Spleen (tissue), 11 donors: ENCODE results near the gene MRGPRX2. TPM values are rescaled to one million over a fixed set of nuclear protein-coding genes. Genes with fewer than 3 reads are reported as not detected.

ENCODE experiments used
- DNase-seq: peaks from one replicate; pipeline ENCODE4 v3.0.0-alpha.2; 2020
- H3K27ac ChIP-seq, 8 donors: fragments of 200-600 bp; sonication (generic) in 7 of 8; 1 replicate in 4 of 8; 2 replicates in 4 of 8; pipeline versions ENCODE4 v1.5.0 to v1.8.0; 2016 to 2021; ENCODE audit warnings: inconsistent platforms in 4 of 8, mild to moderate bottlenecking in 4 of 8, moderate library complexity in 1 of 8
- H3K27me3 ChIP-seq, 7 donors: fragments of 200-600 bp; sonication (generic) in 6 of 7; replicated peaks in 1 of 7; 1 replicate in 4 of 7; 2 replicates in 3 of 7; pipeline versions ENCODE4 v1.5.0 to v1.8.0; 2016 to 2021; ENCODE audit warnings: inconsistent platforms in 3 of 7, mild to moderate bottlenecking in 1 of 7
- H3K36me3 ChIP-seq, 6 donors: fragments of 200-600 bp; sonication (generic) in 5 of 6; 1 replicate in 4 of 6; 2 replicates in 2 of 6; pipeline versions ENCODE4 v1.5.0 to v1.8.0; 2016 to 2021; ENCODE audit warnings: inconsistent platforms in 2 of 6
- H3K4me1 ChIP-seq, 6 donors: fragments of 200-600 bp; sonication (generic) in 5 of 6; 1 replicate in 3 of 6; 2 replicates in 3 of 6; pipeline versions ENCODE4 v1.5.0 to v1.8.0; 2016 to 2021; ENCODE audit warnings: inconsistent platforms in 3 of 6
- H3K4me3 ChIP-seq, 8 donors: fragments of 200-600 bp; sonication (generic) in 7 of 8; 1 replicate in 4 of 8; 2 replicates in 4 of 8; pipeline versions ENCODE4 v1.5.0 to v1.8.0; 2016 to 2021; ENCODE audit warnings: inconsistent platforms in 4 of 8, mild to moderate bottlenecking in 4 of 8, moderate library complexity in 2 of 8
- H3K9me3 ChIP-seq, 8 donors: fragments of 200-600 bp; sonication (generic) in 7 of 8; 1 replicate in 4 of 8; 2 replicates in 4 of 8; pipeline versions ENCODE4 v1.5.0 to v1.8.0; 2016 to 2021; ENCODE audit warnings: inconsistent platforms in 4 of 8
- POLR2A ChIP-seq, 3 donors: fragments of 450-650 bp; IDR thresholded peaks; one replicate each; pipeline ENCODE4 v1.5.1; 2017; ENCODE audit warnings: antibody characterized with exemption in 3 of 3, mild to moderate bottlenecking in 1 of 3
- POLR2AphosphoS5 ChIP-seq, 3 donors: sonication (generic); formaldehyde crosslinking; IDR thresholded peaks; one replicate each; pipeline ENCODE4 v1.5.1; 2017; ENCODE audit warnings: antibody characterized with exemption in 3 of 3
- WGBS, 5 donors: extraction: QIAGEN DNeasy Blood & Tissue Kit in 3 of 5; methylation state at CpG; one replicate each; pipeline versions ENCODE4 v1.1.5 to v1.1.7; 2013 to 2018; 5-methylcytosine and 5-hydroxymethylcytosine counted together
- intact Hi-C: fragments of 100-400 bp; cut with DNase I; formaldehyde crosslinking; loops from one replicate; pipeline ENCODE4 v1.15.0; 2023; ENCODE audit warnings: low total_unique reads
- polyA plus RNA-seq, 3 donors: library from polyadenylated mRNA; stranded (reverse); fragments of 200-250 nt; gene quantifications; one replicate each; pipeline ENCODE4 v1.2.1, GENCODE V29; 2013
- total RNA-seq, 7 donors: library from RNA; depleted of rRNA in 3 of 7; stranded (reverse); fragments of >200 nt in 3 of 7; fragmentation: NEBNext Ultra II Directional in 4 of 7; extraction: Animal tissue kit (Norgen Biotek cat#: 25700) in 4 of 7; gene quantifications; one replicate each; pipeline versions ENCODE4 v1.1.0 to v1.2.1, GENCODE V29; 2016 to 2021
- TF ChIP-seq, protein P1 (sequence below), 11 experiments: fragments of 200-600 bp in 7 of 11; fragments of 450-650 bp in 4 of 11; sonication (generic) in 4 of 11; IDR thresholded peaks in 8 of 11; conservative IDR thresholded peaks in 3 of 11; 1 replicate in 7 of 11; 2 replicates in 4 of 11; pipeline versions ENCODE4 v1.4.0 to v1.8.0; 2016 to 2021; ENCODE audit warnings: antibody characterized with exemption in 11 of 11, inconsistent platforms in 4 of 11, mild to moderate bottlenecking in 1 of 11
- donor health status: healthy with polysubstance abuse.
- donor health status: DM: no; HTN: no; CAD: no; lungs with moderate emphysema.
- donor health status: DM: no; HTN: no; CAD: no.
- donor health status: Bipolar disorder and iron deficiency.
- donor health status: healthy.
- donor health status: DM: no; HTN: no; CAD: no.
- donor health status: DM: yes; HTN: yes; CAD: no.

MRGPRX2 gene
- total and polyA plus RNA-seq, 10 donors = not detected

DNA sequence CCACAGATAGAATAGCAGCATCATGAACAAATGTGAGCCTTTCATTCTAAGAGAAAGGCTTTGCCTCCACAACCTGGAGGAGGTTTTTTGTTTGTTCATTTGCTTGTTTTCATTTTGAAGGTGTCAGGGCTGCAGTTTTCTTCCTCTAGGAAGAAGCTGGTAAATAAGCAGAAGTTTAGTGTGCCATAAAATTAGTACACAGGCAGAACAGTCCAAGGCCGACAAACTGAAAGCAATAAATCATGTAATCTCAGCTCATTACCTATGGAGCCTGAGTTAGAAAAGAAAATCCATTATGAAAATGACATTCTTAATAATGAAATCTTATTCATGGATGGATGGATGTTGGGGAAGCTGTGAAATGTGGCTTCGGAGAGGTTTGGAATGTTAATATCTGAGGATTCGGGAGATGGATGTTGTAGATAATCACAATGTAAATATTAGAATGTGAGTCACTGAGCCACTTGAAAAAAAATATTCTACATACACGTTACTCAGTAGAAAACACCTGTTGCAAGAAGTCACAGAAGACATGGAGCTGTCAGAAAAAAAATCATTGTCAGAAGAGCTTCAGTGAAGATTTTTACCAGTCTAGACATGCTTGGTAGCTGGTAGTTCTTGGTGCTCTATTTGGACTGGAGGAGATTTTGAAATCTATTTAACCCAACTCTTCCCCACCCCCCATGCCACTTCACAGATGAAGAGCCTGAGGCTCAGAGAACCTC lies 41.4 kb upstream of the MRGPRX2 start:
- H3K4me1 ChIP-seq = no peaks in the 10 kb centered on the region
- no peak overlapping the region for H3K4me3 ChIP-seq
- H3K36me3 ChIP-seq = no peaks in the 10 kb centered on the region
- no peaks in the 10 kb centered on the region for H3K27me3 ChIP-seq
- no peak overlapping the region for H3K27ac ChIP-seq
- H3K9me3 ChIP-seq = peaks cover 0 to 7% (median 0%) of the 10 kb centered on the region in 8 donors
- TF ChIP-seq POLR2A (IDR thresholded peaks at IDR 0.05) (no peak), POLR2AphosphoS5 (IDR thresholded peaks at IDR 0.05) (no peak)
- TF ChIP-seq, protein P1, sequence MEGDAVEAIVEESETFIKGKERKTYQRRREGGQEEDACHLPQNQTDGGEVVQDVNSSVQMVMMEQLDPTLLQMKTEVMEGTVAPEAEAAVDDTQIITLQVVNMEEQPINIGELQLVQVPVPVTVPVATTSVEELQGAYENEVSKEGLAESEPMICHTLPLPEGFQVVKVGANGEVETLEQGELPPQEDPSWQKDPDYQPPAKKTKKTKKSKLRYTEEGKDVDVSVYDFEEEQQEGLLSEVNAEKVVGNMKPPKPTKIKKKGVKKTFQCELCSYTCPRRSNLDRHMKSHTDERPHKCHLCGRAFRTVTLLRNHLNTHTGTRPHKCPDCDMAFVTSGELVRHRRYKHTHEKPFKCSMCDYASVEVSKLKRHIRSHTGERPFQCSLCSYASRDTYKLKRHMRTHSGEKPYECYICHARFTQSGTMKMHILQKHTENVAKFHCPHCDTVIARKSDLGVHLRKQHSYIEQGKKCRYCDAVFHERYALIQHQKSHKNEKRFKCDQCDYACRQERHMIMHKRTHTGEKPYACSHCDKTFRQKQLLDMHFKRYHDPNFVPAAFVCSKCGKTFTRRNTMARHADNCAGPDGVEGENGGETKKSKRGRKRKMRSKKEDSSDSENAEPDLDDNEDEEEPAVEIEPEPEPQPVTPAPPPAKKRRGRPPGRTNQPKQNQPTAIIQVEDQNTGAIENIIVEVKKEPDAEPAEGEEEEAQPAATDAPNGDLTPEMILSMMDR (IDR thresholded peaks at IDR 0.05 in 8 of 11, conservative IDR thresholded peaks at IDR 0.05 in 3 of 11) = no peak
- 59 to 63% (median 60%) methylated on average over 4 of the region's 4 CpGs for WGBS, 5 donors
- no peak for DNase-seq
- intact Hi-C loops = no loop called here

DNA sequence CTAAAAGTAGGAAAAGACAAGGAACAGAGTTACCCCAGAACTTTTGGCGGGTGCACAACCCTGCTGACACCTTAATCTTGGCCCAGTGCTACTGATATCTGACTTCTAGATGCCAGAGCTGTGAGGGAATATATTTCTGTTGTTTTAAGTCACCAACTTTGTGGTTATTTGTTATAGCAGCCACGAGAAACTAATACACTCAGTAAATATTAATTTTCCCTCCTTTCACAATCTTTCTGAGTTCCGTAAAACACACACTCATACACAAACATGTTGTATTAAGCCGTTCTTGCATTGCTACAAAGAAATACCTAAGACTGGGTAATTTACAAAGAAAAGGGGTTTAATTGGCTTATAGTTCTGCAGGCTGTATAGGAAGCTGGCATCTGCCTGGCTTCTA lies 40.4 kb upstream of the MRGPRX2 start:
- 70 to 94% (median 88%) methylated on average over 4 of the region's 4 CpGs for WGBS, 5 donors
- Histone ChIP-seq H3K4me3 (no peak overlapping the region), H3K27me3 (peaks cover 0 to 4% (median 0%) of the 10 kb centered on the region in 7 donors), H3K4me1 (no peaks in the 10 kb centered on the region), H3K9me3 (peaks cover 0 to 7% (median 0%) of the 10 kb centered on the region in 8 donors), H3K36me3 (no peaks in the 10 kb centered on the region), H3K27ac (no peak overlapping the region)
- intact Hi-C loops = no loop called here
- no peak for TF ChIP-seq POLR2AphosphoS5 (IDR thresholded peaks at IDR 0.05)
- no peak for DNase-seq

DNA sequence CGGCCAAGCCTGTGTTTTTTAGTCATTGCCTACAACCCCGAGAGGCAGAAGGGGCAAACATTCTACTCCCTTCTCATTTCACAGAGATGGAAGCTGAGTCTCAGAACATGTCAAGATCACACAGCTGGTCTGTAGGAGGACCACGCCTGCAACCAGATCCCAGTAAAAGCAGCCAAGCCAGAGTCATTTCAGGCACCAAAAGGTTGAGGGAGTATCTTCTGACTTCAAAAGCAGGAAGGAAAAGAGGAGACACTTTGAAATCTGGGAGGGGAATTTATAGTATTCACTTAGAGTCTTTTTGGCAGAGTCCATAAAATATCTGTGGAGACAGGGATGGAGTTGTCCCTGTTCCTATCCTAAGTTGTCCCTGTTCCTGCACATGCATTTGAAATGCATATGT lies 38.6 kb upstream of the MRGPRX2 start:
- Histone ChIP-seq H3K36me3 (no peaks in the 10 kb centered on the region), H3K4me1 (no peaks in the 10 kb centered on the region), H3K9me3 (peaks cover 0 to 7% (median 0%) of the 10 kb centered on the region in 8 donors), H3K27ac (no peak overlapping the region), H3K4me3 (no peak overlapping the region), H3K27me3 (peaks cover 0 to 9% (median 0%) of the 10 kb centered on the region in 7 donors)
- no peak for DNase-seq
- 82 to 87% (median 85%) methylated on average over 3 of the region's 3 CpGs for WGBS, 5 donors
- no peak for TF ChIP-seq POLR2A (IDR thresholded peaks at IDR 0.05)
- TF ChIP-seq POLR2AphosphoS5 (IDR thresholded peaks at IDR 0.05) = no peak
- TF ChIP-seq, protein P1 (IDR thresholded peaks at IDR 0.05 in 8 of 11, conservative IDR thresholded peaks at IDR 0.05 in 3 of 11) = no peak
- intact Hi-C loops = no loop called here

DNA sequence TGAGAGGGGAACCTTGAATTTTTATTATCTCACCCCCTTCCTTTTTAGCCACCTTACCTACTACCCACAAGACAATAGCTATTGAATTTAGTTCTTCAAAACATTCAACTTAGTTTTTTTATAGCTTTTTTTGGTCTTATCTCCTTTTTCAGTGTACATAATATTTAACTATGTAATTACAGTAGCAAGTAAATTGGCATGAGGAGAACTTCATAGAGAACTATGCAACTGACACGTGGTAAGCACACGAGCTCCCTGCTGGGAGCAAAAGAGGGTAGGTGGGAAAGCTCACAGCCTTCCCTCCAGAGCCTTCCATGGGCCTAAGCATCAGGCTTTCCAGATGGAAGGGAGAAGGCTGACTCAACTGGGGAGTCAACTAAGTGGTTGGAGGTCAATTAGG lies 34.3 kb upstream of the MRGPRX2 start:
- Histone ChIP-seq H3K4me1 (no peaks in the 10 kb centered on the region), H3K27me3 (peaks cover 0 to 9% (median 0%) of the 10 kb centered on the region in 7 donors), H3K27ac (no peak overlapping the region), H3K9me3 (no peaks in the 10 kb centered on the region), H3K36me3 (no peaks in the 10 kb centered on the region), H3K4me3 (no peak overlapping the region)
- no peak for DNase-seq
- TF ChIP-seq, protein P1 (IDR thresholded peaks at IDR 0.05 in 8 of 11, conservative IDR thresholded peaks at IDR 0.05 in 3 of 11) = no peak
- TF ChIP-seq POLR2AphosphoS5 (IDR thresholded peaks at IDR 0.05) (no peak), POLR2A (IDR thresholded peaks at IDR 0.05) (no peak)
- intact Hi-C loops = no loop called here
- WGBS, 5 donors = 47 to 83% (median 67%) methylated on average over 2 of the region's 2 CpGs
